Measurements from ENCODE around the gene CYP27B1. TPM values are rescaled to one million over a fixed set of nuclear protein-coding genes. Genes with fewer than 3 reads are reported as not detected.
A peak's percentile ranks its signal among the peaks of the same experiment; 100 is the strongest.

CYP27B1 gene
- polyA plus RNA-seq, 1 experiment, result 0.91 TPM

- ChIA-PET POLR2A (interaction anchor here (1.0 kb wide), 1 partner anchor 10 kb away, joined by 4 read pairs; no protein-coding TSS in a partner anchor), CTCF (interaction anchor here (0.7 to 1.6 kb wide), 16 partner anchors 8 to 129 kb away, joined by 3 to 12 read pairs (median 3); partner anchors contain the start of genes AVIL, EEF1AKMT3 and METTL1)
- Histone ChIP-seq H3K27me3 (ENCODE audit: control insufficient read depth, insufficient read depth, low read length) (no peaks in the 10 kb centered on the region), H3K36me3 (ENCODE audit: control insufficient read depth, insufficient read depth, low read length) (peaks cover 13% of the 10 kb centered on the region), H3K4me3 (ENCODE audit: low read depth, low read length) (peak overlapping the region; percentile 76)
- no peak for DNase-seq (ENCODE audit: low read depth)
- no peak for TF ChIP-seq CTCF (IDR thresholded peaks at IDR 0.05; ENCODE audit: insufficient read depth, low read depth, low read length)
These were observed 16.6 kb upstream of the CYP27B1 start for GRCh38 chr12:57783466-57783801.

- POLR2A ChIA-PET, result interaction anchor here (1.0 kb wide), 1 partner anchor 11 kb away, joined by 4 read pairs; no protein-coding TSS in a partner anchor
- CTCF ChIA-PET, result interaction anchor here (0.6 to 1.6 kb wide), 24 partner anchors 9 to 1132 kb away, joined by 3 to 12 read pairs (median 3); partner anchors contain the start of genes ATP23, AVIL, EEF1AKMT3 and METTL1
These were observed 16.0 kb upstream of the CYP27B1 start, which contains the start of gene TSFM for GRCh38 chr12:57782608-57783465. Gene TSFM (plus strand): TSS chr12:57782787. CDS start chr12:57782802, 15 bp downstream.

GRCh38 chr12:57782243-57782607, 15.3 kb upstream of the CYP27B1 start:
- TF ChIP-seq CTCF (IDR thresholded peaks at IDR 0.05; ENCODE audit: insufficient read depth, low read depth, low read length), result no peak
- ChIA-PET CTCF (interaction anchor here (0.5 to 1.6 kb wide), 14 partner anchors 10 to 457 kb away, joined by 3 to 12 read pairs (median 3); partner anchors contain the start of genes AVIL, EEF1AKMT3 and METTL1), POLR2A (no interaction called here)
- Histone ChIP-seq H3K36me3 (ENCODE audit: control insufficient read depth, insufficient read depth, low read length) (peaks cover 11% of the 10 kb centered on the region), H3K4me3 (ENCODE audit: low read depth, low read length) (no peak overlapping the region), H3K27me3 (ENCODE audit: control insufficient read depth, insufficient read depth, low read length) (no peaks in the 10 kb centered on the region)
- no peak for DNase-seq (ENCODE audit: low read depth)

More at GRCh38 chr12:57782608-57783465, 16.0 kb upstream of the CYP27B1 start, which contains the start of gene TSFM:
- Histone ChIP-seq H3K27me3 (ENCODE audit: control insufficient read depth, insufficient read depth, low read length) (no peaks in the 10 kb centered on the region), H3K36me3 (ENCODE audit: control insufficient read depth, insufficient read depth, low read length) (peaks cover 13% of the 10 kb centered on the region), H3K4me3 (ENCODE audit: low read depth, low read length) (peak within 1 kb of the TSS; percentile 76)
- DNase-seq (ENCODE audit: low read depth), result peak; percentile 36
- TF ChIP-seq CTCF (IDR thresholded peaks at IDR 0.05; ENCODE audit: insufficient read depth, low read depth, low read length), result peak; percentile 92

- H3K36me3 ChIP-seq (ENCODE audit: control insufficient read depth, insufficient read depth, low read length), result peaks cover 9% of the 10 kb centered on the region
- DNase-seq (ENCODE audit: low read depth), result no peak
- POLR2A ChIA-PET, result interaction anchor here (0.6 kb wide), 1 partner anchor 51 kb away, joined by 3 read pairs; no protein-coding TSS in a partner anchor
These were observed 14.9 kb upstream of the CYP27B1 start for GRCh38 chr12:57781801-57782200.

More at GRCh38 chr12:57781801-57782200, 14.9 kb upstream of the CYP27B1 start:
- CTCF ChIA-PET, result interaction anchor here (0.5 to 1.1 kb wide), 5 partner anchors 10 to 457 kb away, joined by 3 to 5 read pairs (median 4); partner anchors contain the start of genes EEF1AKMT3 and METTL1
- no peaks in the 10 kb centered on the region for H3K27me3 ChIP-seq (ENCODE audit: control insufficient read depth, insufficient read depth, low read length)
- no peak for TF ChIP-seq CTCF (IDR thresholded peaks at IDR 0.05; ENCODE audit: insufficient read depth, low read depth, low read length)
- no peak overlapping the region for H3K4me3 ChIP-seq (ENCODE audit: low read depth, low read length)
